HepG2 (cell line): ENCODE results near the gene ADAMTS17. TPM values are rescaled to one million over a fixed set of nuclear protein-coding genes. Genes with fewer than 3 reads are reported as not detected.

Experiments used
- ATAC-seq: fragments of 200-7000 bp; cut with Tn5 transposase; 3 replicates; pipeline ENCODE4 v1.9.1; 2020; ENCODE audit warnings: mild to moderate bottlenecking, moderate library complexity
- BruUV-seq: library from RNA; stranded (reverse); fragments of 400-500 nt; replicated peaks from 2 replicates; lab custom pipeline; 2021; lab: Mats Ljungman, UMichigan
- CTCF ChIA-PET: fragments of 300-600 bp; formaldehyde crosslinking; extraction: SDS; loops from one replicate; lab custom pipeline; 2021; ENCODE audit warnings: low total read pairs, inconsistent platforms, low intra/inter-chr PET ratio; lab: Yijun Ruan, JAX
- POLR2A ChIA-PET: fragments of 350-600 bp; sonication (Branson Sonifier 250); formaldehyde crosslinking; loops from one replicate; lab custom pipeline; 2020; ENCODE audit warnings: antibody characterized with exemption, inconsistent platforms; lab: Yijun Ruan, JAX
- DNase-seq: peaks from one replicate; pipeline ENCODE4 v3.0.0-alpha.2; 2015; ENCODE audit warnings: low spot score
- FAIRE-seq: peaks from 3 replicates; lab custom pipeline; 2011; peaks lifted over from hg19 to GRCh38; lab: Jason Lieb, UNC
- H2AFZ ChIP-seq: one replicate; pipeline ENCODE4 v1.6.1; 2011; ENCODE audit warnings: low read length, inconsistent platforms
- H3K27ac ChIP-seq: fragments of 300-600 bp; 3 replicates; pipeline ENCODE4 v1.8.0; 2011; ENCODE audit warnings: mixed run types, mild to moderate bottlenecking, mixed read lengths, low read length, inconsistent platforms; ENCODE audit not compliant: insufficient read depth; ENCODE audit errors: extremely low read length
- H3K27me3 ChIP-seq, 2 experiments: fragments of 200-600 bp in 1 of 2; 2 replicates in 1 of 2; 3 replicates in 1 of 2; pipeline versions ENCODE4 v1.6.0 to v1.8.0; 2011; ENCODE audit warnings: low read length in 2 of 2, mild to moderate bottlenecking in 2 of 2, moderate library complexity in 2 of 2, inconsistent platforms in 1 of 2; ENCODE audit not compliant: insufficient read depth in 2 of 2, control insufficient read depth in 1 of 2
- H3K36me3 ChIP-seq, 2 experiments: fragments of 200-600 bp in 1 of 2; replicated peaks in 1 of 2; 2 replicates in 1 of 2; 3 replicates in 1 of 2; pipeline versions ENCODE4 v1.5.1 to v1.8.0; 2011; ENCODE audit warnings: low read length in 2 of 2, inconsistent platforms in 1 of 2; ENCODE audit not compliant: insufficient read depth in 2 of 2, control insufficient read depth in 1 of 2
- H3K4me1 ChIP-seq: 2 replicates; pipeline ENCODE4 v1.5.1; 2012; ENCODE audit warnings: low read length, inconsistent platforms; ENCODE audit not compliant: insufficient read depth
- H3K4me2 ChIP-seq: 2 replicates; pipeline ENCODE4 v1.6.0; 2011; ENCODE audit warnings: low read depth, low read length, inconsistent platforms
- H3K4me3 ChIP-seq, 3 experiments: fragments of 200-600 bp in 1 of 3; sonication (generic), shearing (Covaris generic) in 1 of 3; replicated peaks in 1 of 3; 2 replicates each; pipeline ENCODE4 v1.5.1; 2011 to 2016; ENCODE audit warnings: low read length in 3 of 3, inconsistent platforms in 2 of 3, low read depth in 2 of 3, mild to moderate bottlenecking in 2 of 3, control low read depth in 1 of 3, mixed read lengths in 1 of 3; ENCODE audit not compliant: insufficient read depth in 1 of 3
- H3K79me2 ChIP-seq: one replicate; pipeline ENCODE4 v1.6.1; 2011; ENCODE audit warnings: low read length, inconsistent platforms; ENCODE audit not compliant: insufficient read depth
- H3K9ac ChIP-seq: 2 replicates; pipeline ENCODE4 v1.6.0; 2011; ENCODE audit warnings: mild to moderate bottlenecking, low read depth, low read length, inconsistent platforms; ENCODE audit not compliant: insufficient read depth
- H3K9me3 ChIP-seq: 2 replicates; pipeline ENCODE4 v1.5.1; 2012; ENCODE audit warnings: mild to moderate bottlenecking, low read length
- H4K20me1 ChIP-seq: 2 replicates; pipeline ENCODE4 v1.6.0; 2011; ENCODE audit warnings: inconsistent platforms, mild to moderate bottlenecking, low read length, moderate library complexity; ENCODE audit not compliant: insufficient read depth
- AKNA ChIP-seq: sonication (generic); formaldehyde crosslinking; IDR thresholded peaks from 2 replicates; pipeline ENCODE4 v1.4.0; 2020; ENCODE audit warnings: missing genetic modification reagents, borderline replicate concordance
- ASH2L ChIP-seq: fragments of 300-600, 200-600 bp; sonication (generic); IDR thresholded peaks from 2 replicates; pipeline ENCODE4 v1.7.0; 2017; ENCODE audit warnings: low read depth, mild to moderate bottlenecking, moderate library complexity, mixed read lengths, low read length; ENCODE audit not compliant: insufficient read length
- MAFF ChIP-seq: IDR thresholded peaks from 2 replicates; pipeline ENCODE4 v1.6.1; 2011; ENCODE audit warnings: low read depth, low read length, improper control_type of control experiment
- MYC ChIP-seq: sonication (generic); formaldehyde crosslinking; IDR thresholded peaks from 2 replicates; pipeline ENCODE4 v1.9.0; 2021; ENCODE audit warnings: missing genetic modification reagents, borderline replicate concordance
- ZNF33A ChIP-seq: sonication (generic); formaldehyde crosslinking; IDR thresholded peaks from 2 replicates; pipeline ENCODE4 v1.5.1; 2020; ENCODE audit warnings: missing genetic modification reagents, mild to moderate bottlenecking, moderate library complexity, borderline replicate concordance
- ZNF775 ChIP-seq: sonication (generic); formaldehyde crosslinking; IDR thresholded peaks from 2 replicates; pipeline ENCODE4 v1.4.0; 2020; ENCODE audit warnings: missing genetic modification reagents, mild to moderate bottlenecking, moderate library complexity, borderline replicate concordance
- ZNF782 ChIP-seq: sonication (generic); formaldehyde crosslinking; IDR thresholded peaks from 2 replicates; pipeline ENCODE4 v1.4.0; 2020; ENCODE audit warnings: missing genetic modification reagents, mild to moderate bottlenecking, borderline replicate concordance
- WGBS: methylation state at CpG from one replicate; pipeline ENCODE4 v1.1.6; 2017; ENCODE audit warnings: low lambda C conversion rate; 5-methylcytosine and 5-hydroxymethylcytosine counted together
- in situ Hi-C: cut with HindIII; loops from 2 replicates; pipeline ENCODE4 v1.10.0; 2017; ENCODE audit warnings: low pct_unique_long_range_greater_than_20kb; ENCODE audit not compliant: extremely low pct_ligation_motif_present
- intact Hi-C: fragments of 100-400 bp; cut with micrococcal nuclease; formaldehyde crosslinking; loops from one replicate; pipeline ENCODE4 v1.10.0; 2022; ENCODE audit not compliant: unreplicated experiment
- polyA plus RNA-seq, 8 experiments: library from polyadenylated mRNA; depleted of rRNA in 3 of 8; stranded (reverse) in 7 of 8; unstranded in 1 of 8; fragments of >200 nt; fragmentation: Illumina TruSeq in 4 of 8; extraction: Trizol in 4 of 8; gene quantifications; 2 replicates each; pipeline versions ENCODE4 v1.2.1 to v1.2.3, GENCODE V29; 2011 to 2016; ENCODE audit warnings: low read depth in 4 of 8, missing spikeins in 1 of 8, mixed read lengths in 1 of 8; ENCODE audit not compliant: insufficient read depth in 1 of 8
- total RNA-seq, 5 experiments: library from RNA; depleted of rRNA; stranded (reverse); fragments of >200 nt; fragmentation: Illumina TruSeq; extraction: Trizol; gene quantifications; 2 replicates each; pipeline ENCODE4 v1.2.3, GENCODE V29; 2016; ENCODE audit warnings: low read depth in 1 of 5
- TF ChIP-seq, protein P1 (sequence below): sonication (generic); formaldehyde crosslinking; IDR thresholded peaks from 2 replicates; pipeline ENCODE4 v1.4.0; 2020; ENCODE audit warnings: missing genetic modification reagents
- TF ChIP-seq, protein P2 (sequence below): sonication (generic); formaldehyde crosslinking; IDR thresholded peaks from 2 replicates; pipeline ENCODE4 v1.9.0; 2022; ENCODE audit warnings: missing genetic modification reagents, mild to moderate bottlenecking, borderline replicate concordance
- TF ChIP-seq, protein P3 (sequence below): sonication (generic); formaldehyde crosslinking; IDR thresholded peaks from 2 replicates; pipeline ENCODE4 v1.4.0; 2020; ENCODE audit warnings: missing genetic modification reagents
- TF ChIP-seq, protein P4 (sequence below): sonication (generic); formaldehyde crosslinking; IDR thresholded peaks from 2 replicates; pipeline ENCODE4 v1.4.0; 2020; ENCODE audit warnings: mild to moderate bottlenecking, missing genetic modification reagents

The ADAMTS17 gene
- total and polyA plus RNA-seq, 2 of the 13 experiments (the other 11 are each of a cell fraction or from before 2014, with no cell fraction given), result 0.02 to 0.04 TPM

GRCh38 chr15:100115066-100115710 is 226.6 kb downstream of the ADAMTS17 start:
- no peak overlapping the region for H2AFZ ChIP-seq
- H4K20me1 ChIP-seq, result no peaks in the 10 kb centered on the region
- BruUV-seq, result no TSS peak
- ATAC-seq, result no peak
- no peak for FAIRE-seq
- no peak overlapping the region for H3K4me2 ChIP-seq
- H3K4me1 ChIP-seq, result peaks cover 16% of the 10 kb centered on the region; the same call in 1 of the 2 replicates
- 49% methylated on average over 8 of the region's 19 CpGs for WGBS
- H3K9ac ChIP-seq, result no peak overlapping the region
- ChIA-PET POLR2A (no interaction called here), CTCF (no interaction called here)
- DNase-seq, result no peak
- H3K9me3 ChIP-seq, result no peaks in the 10 kb centered on the region
- H3K27me3 ChIP-seq, result no peaks in the 10 kb centered on the region; a peak in 1 of 5 replicates
- no peaks in the 10 kb centered on the region for H3K79me2 ChIP-seq
- H3K27ac ChIP-seq, result no peak overlapping the region
- no peak overlapping the region for H3K4me3 ChIP-seq
- intact Hi-C loops (no loop called here), in situ Hi-C loops (no loop called here)
- no peaks in the 10 kb centered on the region for H3K36me3 ChIP-seq
- TF ChIP-seq, protein P1, sequence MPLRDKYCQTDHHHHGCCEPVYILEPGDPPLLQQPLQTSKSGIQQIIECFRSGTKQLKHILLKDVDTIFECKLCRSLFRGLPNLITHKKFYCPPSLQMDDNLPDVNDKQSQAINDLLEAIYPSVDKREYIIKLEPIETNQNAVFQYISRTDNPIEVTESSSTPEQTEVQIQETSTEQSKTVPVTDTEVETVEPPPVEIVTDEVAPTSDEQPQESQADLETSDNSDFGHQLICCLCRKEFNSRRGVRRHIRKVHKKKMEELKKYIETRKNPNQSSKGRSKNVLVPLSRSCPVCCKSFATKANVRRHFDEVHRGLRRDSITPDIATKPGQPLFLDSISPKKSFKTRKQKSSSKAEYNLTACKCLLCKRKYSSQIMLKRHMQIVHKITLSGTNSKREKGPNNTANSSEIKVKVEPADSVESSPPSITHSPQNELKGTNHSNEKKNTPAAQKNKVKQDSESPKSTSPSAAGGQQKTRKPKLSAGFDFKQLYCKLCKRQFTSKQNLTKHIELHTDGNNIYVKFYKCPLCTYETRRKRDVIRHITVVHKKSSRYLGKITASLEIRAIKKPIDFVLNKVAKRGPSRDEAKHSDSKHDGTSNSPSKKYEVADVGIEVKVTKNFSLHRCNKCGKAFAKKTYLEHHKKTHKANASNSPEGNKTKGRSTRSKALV (CRISPR knock-in tag), result no peak
- TF ChIP-seq ASH2L, result no peak
- TF ChIP-seq ZNF782 (CRISPR knock-in tag), result no peak
- no peak for TF ChIP-seq ZNF775
- TF ChIP-seq MYC (CRISPR knock-in tag), result no peak
- no peak for TF ChIP-seq ZNF33A (CRISPR knock-in tag)
- no peak for TF ChIP-seq AKNA
- no peak for TF ChIP-seq MAFF
- TF ChIP-seq, protein P2, sequence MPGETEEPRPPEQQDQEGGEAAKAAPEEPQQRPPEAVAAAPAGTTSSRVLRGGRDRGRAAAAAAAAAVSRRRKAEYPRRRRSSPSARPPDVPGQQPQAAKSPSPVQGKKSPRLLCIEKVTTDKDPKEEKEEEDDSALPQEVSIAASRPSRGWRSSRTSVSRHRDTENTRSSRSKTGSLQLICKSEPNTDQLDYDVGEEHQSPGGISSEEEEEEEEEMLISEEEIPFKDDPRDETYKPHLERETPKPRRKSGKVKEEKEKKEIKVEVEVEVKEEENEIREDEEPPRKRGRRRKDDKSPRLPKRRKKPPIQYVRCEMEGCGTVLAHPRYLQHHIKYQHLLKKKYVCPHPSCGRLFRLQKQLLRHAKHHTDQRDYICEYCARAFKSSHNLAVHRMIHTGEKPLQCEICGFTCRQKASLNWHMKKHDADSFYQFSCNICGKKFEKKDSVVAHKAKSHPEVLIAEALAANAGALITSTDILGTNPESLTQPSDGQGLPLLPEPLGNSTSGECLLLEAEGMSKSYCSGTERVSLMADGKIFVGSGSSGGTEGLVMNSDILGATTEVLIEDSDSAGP, result no peak
- TF ChIP-seq, protein P3, sequence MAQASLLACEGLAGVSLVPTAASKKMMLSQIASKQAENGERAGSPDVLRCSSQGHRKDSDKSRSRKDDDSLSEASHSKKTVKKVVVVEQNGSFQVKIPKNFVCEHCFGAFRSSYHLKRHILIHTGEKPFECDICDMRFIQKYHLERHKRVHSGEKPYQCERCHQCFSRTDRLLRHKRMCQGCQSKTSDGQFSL, result no peak
- TF ChIP-seq, protein P4, sequence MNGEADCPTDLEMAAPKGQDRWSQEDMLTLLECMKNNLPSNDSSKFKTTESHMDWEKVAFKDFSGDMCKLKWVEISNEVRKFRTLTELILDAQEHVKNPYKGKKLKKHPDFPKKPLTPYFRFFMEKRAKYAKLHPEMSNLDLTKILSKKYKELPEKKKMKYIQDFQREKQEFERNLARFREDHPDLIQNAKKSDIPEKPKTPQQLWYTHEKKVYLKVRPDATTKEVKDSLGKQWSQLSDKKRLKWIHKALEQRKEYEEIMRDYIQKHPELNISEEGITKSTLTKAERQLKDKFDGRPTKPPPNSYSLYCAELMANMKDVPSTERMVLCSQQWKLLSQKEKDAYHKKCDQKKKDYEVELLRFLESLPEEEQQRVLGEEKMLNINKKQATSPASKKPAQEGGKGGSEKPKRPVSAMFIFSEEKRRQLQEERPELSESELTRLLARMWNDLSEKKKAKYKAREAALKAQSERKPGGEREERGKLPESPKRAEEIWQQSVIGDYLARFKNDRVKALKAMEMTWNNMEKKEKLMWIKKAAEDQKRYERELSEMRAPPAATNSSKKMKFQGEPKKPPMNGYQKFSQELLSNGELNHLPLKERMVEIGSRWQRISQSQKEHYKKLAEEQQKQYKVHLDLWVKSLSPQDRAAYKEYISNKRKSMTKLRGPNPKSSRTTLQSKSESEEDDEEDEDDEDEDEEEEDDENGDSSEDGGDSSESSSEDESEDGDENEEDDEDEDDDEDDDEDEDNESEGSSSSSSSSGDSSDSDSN (CRISPR knock-in tag), result no peak
